Gastroesophageal sphincter (tissue), 3 donors: Measurements from ENCODE around the gene CDC45.

Source experiments
- CTCF ChIP-seq, 4 experiments: fragments of 200-600 bp in 2 of 4; fragments of 450-650 bp in 2 of 4; sonication (generic) in 1 of 4; IDR thresholded peaks; one replicate each; pipeline ENCODE4 v1.5.1; 2017 to 2019; ENCODE audit warnings: antibody characterized with exemption in 4 of 4, mild to moderate bottlenecking in 2 of 4, moderate library complexity in 2 of 4
- EP300 ChIP-seq: sonication (generic); formaldehyde crosslinking; IDR thresholded peaks from one replicate; pipeline ENCODE4 v1.6.1; 2017; ENCODE audit warnings: antibody characterized with exemption, mild to moderate bottlenecking

- TF ChIP-seq CTCF (IDR thresholded peaks at IDR 0.05) (no peak), EP300 (no peak)
These were observed 3.7 kb upstream of the CDC45 start for GRCh38 chr22:19476023-19476422.
